ENCODE measurements around the gene DCDC1.

DCDC1 gene

DNA sequence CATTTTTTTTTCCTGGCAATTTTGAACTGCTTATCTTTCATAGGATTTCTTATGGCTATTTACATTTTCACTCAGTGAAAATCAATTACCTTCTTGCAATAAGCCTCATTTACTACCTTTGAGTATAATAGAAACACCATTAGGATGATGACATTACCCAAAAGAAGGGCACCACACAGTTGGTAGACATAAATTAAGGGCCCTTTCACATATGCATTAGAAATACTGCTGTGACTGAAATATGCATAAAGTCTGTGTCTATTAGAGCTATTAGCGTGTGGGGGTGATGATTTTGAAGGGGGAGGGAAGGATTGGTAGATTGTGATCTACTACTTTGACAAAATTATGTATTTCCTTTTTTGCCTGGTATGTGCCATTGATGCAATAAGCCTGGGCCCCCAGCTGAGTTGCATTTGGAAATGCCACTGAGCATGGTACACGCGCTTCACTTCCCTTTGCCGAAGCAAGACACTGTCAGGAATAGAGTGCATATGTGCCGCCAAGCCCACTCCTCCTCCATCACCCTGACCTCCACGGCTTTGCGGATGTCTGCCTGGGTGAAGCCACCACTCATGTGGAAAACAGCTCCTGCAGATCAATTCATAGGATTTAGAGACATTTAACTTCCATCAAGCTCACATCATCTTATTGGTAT lies 339.3 kb downstream of the DCDC1 start:
- Histone ChIP-seq H3K4me1 (ENCODE audit: control insufficient read depth, insufficient read depth, low read length) (no peaks in the 10 kb centered on the region), H3K36me3 (ENCODE audit: control insufficient read depth, insufficient read depth, low read length) (no peaks in the 10 kb centered on the region), H3K9me3 (ENCODE audit: control insufficient read depth, insufficient read depth, low read depth, low read length) (no peaks in the 10 kb centered on the region), H3K27me3 (ENCODE audit: control insufficient read depth, insufficient read depth, low read length) (no peaks in the 10 kb centered on the region), H3K4me3 (ENCODE audit: low read depth, low read length) (no peak overlapping the region), H3K27ac (ENCODE audit: low read depth, low read length) (no peak overlapping the region), H3K9ac (ENCODE audit: low read length) (no peak overlapping the region)

DNA sequence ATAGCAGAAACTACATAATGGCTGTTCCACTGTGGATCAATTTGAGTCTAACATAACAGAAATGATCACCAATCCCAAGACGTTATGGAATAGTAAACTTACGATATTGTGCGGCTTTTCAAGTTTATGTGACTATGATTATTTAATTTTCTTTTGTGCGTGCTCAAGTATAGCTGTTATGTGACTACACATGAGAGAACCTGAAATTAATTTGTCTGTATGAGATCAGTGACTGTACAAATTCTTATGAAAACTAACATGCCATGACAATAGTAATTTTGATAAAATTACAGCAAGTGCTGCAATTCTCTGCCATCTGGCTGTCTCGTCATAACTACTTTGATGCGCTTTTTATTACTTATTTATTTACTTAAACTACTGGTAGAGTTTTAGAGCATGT lies 343.2 kb downstream of the DCDC1 start:
- Histone ChIP-seq H3K9me3 (ENCODE audit: control insufficient read depth, insufficient read depth, low read depth, low read length) (no peaks in the 10 kb centered on the region), H3K27ac (ENCODE audit: low read depth, low read length) (no peak overlapping the region), H3K4me1 (ENCODE audit: control insufficient read depth, insufficient read depth, low read length) (no peaks in the 10 kb centered on the region), H3K9ac (ENCODE audit: low read length) (no peak overlapping the region), H3K4me3 (ENCODE audit: low read depth, low read length) (no peak overlapping the region), H3K27me3 (ENCODE audit: control insufficient read depth, insufficient read depth, low read length) (no peaks in the 10 kb centered on the region), H3K36me3 (ENCODE audit: control insufficient read depth, insufficient read depth, low read length) (no peaks in the 10 kb centered on the region)

DNA sequence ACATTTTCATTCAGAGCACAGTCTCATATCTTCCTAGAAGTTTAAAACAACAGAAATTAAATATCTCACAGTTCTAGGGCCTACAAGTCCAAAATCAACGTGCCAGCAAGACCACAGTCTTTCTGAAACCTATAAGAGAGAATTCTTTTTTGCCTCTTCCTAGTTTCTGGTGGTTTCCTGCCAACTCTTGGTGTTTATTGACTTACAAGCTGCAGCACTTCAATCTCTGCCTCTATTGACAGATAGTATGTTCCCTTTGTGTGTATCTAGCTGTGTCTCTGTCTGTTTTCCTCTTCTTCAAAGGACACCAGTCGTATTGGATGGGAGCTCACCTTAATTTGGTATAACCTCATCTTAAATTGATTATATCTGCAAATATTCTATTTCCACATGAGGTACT lies 347.5 kb downstream of the DCDC1 start:
- no peak overlapping the region for H3K9ac ChIP-seq (ENCODE audit: low read length)
- H3K9me3 ChIP-seq (ENCODE audit: control insufficient read depth, insufficient read depth, low read depth, low read length), result no peaks in the 10 kb centered on the region
- no peaks in the 10 kb centered on the region for H3K27me3 ChIP-seq (ENCODE audit: control insufficient read depth, insufficient read depth, low read length)
- no peak overlapping the region for H3K4me3 ChIP-seq (ENCODE audit: low read depth, low read length)
- no peaks in the 10 kb centered on the region for H3K36me3 ChIP-seq (ENCODE audit: control insufficient read depth, insufficient read depth, low read length)
- H3K27ac ChIP-seq (ENCODE audit: low read depth, low read length), result no peak overlapping the region
- H3K4me1 ChIP-seq (ENCODE audit: control insufficient read depth, insufficient read depth, low read length), result no peaks in the 10 kb centered on the region

DNA sequence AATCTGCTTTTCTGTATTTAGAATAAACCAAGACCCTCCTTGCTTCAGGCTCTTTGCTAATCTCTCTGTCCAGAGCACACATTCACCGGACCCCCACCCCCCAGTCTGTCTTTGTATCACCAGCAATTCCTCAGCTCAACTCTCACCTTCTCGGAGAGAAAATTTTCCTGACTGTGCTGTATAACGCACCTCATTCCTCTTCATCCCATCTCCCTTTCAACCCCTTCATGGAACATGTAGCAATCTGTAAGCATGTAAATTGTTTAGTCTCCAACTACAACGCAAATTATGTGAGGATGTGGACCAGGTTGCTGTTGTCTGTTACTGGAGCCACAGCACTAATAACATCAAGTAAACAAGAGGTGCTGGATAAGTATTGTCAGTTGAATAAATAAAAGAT lies 349.8 kb downstream of the DCDC1 start:
- no peak overlapping the region for H3K4me3 ChIP-seq (ENCODE audit: low read depth, low read length)

DNA sequence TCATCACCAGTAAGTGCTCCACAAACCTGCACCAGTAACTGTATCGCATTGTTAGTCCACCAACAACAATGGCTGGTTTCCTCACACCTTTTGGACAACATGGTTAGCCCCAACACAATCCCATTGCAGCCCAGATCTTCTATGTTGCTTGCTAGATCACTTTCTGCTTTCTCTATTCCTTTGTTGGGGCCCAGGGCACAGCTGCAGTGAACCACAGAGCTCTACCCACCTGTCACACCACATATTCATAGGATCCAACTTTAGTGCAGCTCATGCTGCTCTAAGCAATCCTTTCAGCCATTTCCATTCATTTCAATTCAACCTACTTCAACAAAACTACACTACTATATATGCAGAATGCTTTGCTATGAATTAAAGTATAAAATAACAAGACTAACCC lies 364.3 kb downstream of the DCDC1 start:
- 0 out of 2 replicates have a peak, but pooled peaks cover 2% of the 10 kb centered on the region for H3K27me3 ChIP-seq (ENCODE audit: control insufficient read depth, insufficient read depth, low read length)
- H3K4me3 ChIP-seq (ENCODE audit: low read depth, low read length), result no peak overlapping the region
- no peak overlapping the region for H3K27ac ChIP-seq (ENCODE audit: low read depth, low read length)
- no peaks in the 10 kb centered on the region for H3K4me1 ChIP-seq (ENCODE audit: control insufficient read depth, insufficient read depth, low read length)
- no peaks in the 10 kb centered on the region for H3K9me3 ChIP-seq (ENCODE audit: control insufficient read depth, insufficient read depth, low read depth, low read length)
- H3K36me3 ChIP-seq (ENCODE audit: control insufficient read depth, insufficient read depth, low read length), result no peaks in the 10 kb centered on the region
- H3K9ac ChIP-seq (ENCODE audit: low read length), result no peak overlapping the region

More for the DNA sequence above, 349.8 kb downstream of the DCDC1 start:
- Histone ChIP-seq H3K36me3 (ENCODE audit: control insufficient read depth, insufficient read depth, low read length) (no peaks in the 10 kb centered on the region), H3K27me3 (ENCODE audit: control insufficient read depth, insufficient read depth, low read length) (no peaks in the 10 kb centered on the region), H3K9ac (ENCODE audit: low read length) (no peak overlapping the region), H3K4me1 (ENCODE audit: control insufficient read depth, insufficient read depth, low read length) (no peaks in the 10 kb centered on the region), H3K9me3 (ENCODE audit: control insufficient read depth, insufficient read depth, low read depth, low read length) (no peaks in the 10 kb centered on the region), H3K27ac (ENCODE audit: low read depth, low read length) (no peak overlapping the region)

DNA sequence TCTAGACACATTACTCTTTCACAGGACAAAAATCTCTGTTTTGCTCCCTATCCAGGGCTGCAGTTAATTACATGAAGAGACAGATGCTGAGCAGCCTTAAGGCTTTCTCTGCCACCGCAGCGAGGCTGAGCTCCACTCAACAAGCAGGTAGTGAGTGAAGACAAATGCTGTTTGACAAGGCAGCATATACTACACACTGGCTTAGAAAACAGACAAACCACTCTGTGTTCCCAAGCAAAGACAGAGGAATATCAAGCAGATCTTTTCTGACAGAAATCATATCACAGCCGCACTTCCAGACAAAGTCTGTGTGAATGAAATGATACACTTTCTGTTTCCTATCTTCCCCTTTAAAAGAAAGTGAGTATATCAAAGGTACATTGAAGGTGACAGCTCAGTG lies 368.1 kb downstream of the DCDC1 start:
- H3K36me3 ChIP-seq (ENCODE audit: control insufficient read depth, insufficient read depth, low read length), result no peaks in the 10 kb centered on the region
- no peaks in the 10 kb centered on the region for H3K9me3 ChIP-seq (ENCODE audit: control insufficient read depth, insufficient read depth, low read depth, low read length)

DNA sequence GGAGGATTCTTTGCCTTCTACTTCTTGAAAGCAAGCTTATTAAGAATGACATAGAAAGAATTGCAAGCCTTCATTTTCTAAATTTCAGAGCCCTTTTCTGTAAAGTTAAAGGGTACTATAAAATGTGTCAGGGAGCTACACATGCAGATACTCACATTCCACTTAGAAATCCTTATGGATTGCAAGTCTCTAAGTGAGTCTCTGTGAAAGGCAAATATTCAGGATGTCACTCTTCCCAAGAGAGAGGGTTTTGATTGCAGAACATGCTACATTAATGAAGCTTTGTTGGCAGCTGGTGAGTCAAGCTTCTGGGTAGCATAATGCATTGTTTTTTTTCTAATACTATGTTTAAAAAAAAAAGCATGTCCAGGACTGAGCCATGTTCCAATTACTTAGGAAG lies 369.2 kb downstream of the DCDC1 start:
- Histone ChIP-seq H3K9ac (ENCODE audit: low read length) (no peak overlapping the region), H3K9me3 (ENCODE audit: control insufficient read depth, insufficient read depth, low read depth, low read length) (no peaks in the 10 kb centered on the region), H3K4me3 (ENCODE audit: low read depth, low read length) (no peak overlapping the region), H3K27ac (ENCODE audit: low read depth, low read length) (no peak overlapping the region), H3K27me3 (ENCODE audit: control insufficient read depth, insufficient read depth, low read length) (0 out of 2 replicates have a peak, but pooled peaks cover 2% of the 10 kb centered on the region), H3K36me3 (ENCODE audit: control insufficient read depth, insufficient read depth, low read length) (no peaks in the 10 kb centered on the region), H3K4me1 (ENCODE audit: control insufficient read depth, insufficient read depth, low read length) (no peaks in the 10 kb centered on the region)

More for the DNA sequence above, 368.1 kb downstream of the DCDC1 start:
- Histone ChIP-seq H3K27me3 (ENCODE audit: control insufficient read depth, insufficient read depth, low read length) (0 out of 2 replicates have a peak, but pooled peaks cover 2% of the 10 kb centered on the region), H3K4me3 (ENCODE audit: low read depth, low read length) (no peak overlapping the region), H3K9ac (ENCODE audit: low read length) (no peak overlapping the region), H3K27ac (ENCODE audit: low read depth, low read length) (no peak overlapping the region), H3K4me1 (ENCODE audit: control insufficient read depth, insufficient read depth, low read length) (no peaks in the 10 kb centered on the region)

DNA sequence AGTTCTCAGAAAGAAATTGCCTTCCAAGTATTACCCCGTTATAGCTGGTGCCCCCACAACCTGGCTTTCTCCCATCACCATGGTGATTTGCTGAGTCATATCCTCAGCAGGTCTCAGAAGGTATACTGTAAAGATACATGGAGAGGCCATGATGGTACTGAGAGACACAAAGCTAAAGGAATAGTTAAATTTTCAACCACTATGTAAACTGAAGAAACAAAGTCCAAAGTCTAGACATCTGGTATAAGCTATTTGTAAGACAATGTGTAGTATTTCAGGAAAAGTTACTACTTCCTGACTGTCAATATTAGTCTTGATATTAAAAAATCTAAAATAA lies 377.1 kb downstream of the DCDC1 start:
- no peaks in the 10 kb centered on the region for H3K9me3 ChIP-seq (ENCODE audit: control insufficient read depth, insufficient read depth, low read depth, low read length)
- H3K4me1 ChIP-seq (ENCODE audit: control insufficient read depth, insufficient read depth, low read length), result 0 out of 2 replicates have a peak, but pooled peaks cover 6% of the 10 kb centered on the region
- H3K27ac ChIP-seq (ENCODE audit: low read depth, low read length), result peak overlapping the region; percentile 53; the same call in 1 of the 2 replicates
- H3K9ac ChIP-seq (ENCODE audit: low read length), result no peak overlapping the region
- no peaks in the 10 kb centered on the region for H3K36me3 ChIP-seq (ENCODE audit: control insufficient read depth, insufficient read depth, low read length)
- H3K4me3 ChIP-seq (ENCODE audit: low read depth, low read length), result no peak overlapping the region
- no peaks in the 10 kb centered on the region for H3K27me3 ChIP-seq (ENCODE audit: control insufficient read depth, insufficient read depth, low read length)

DNA sequence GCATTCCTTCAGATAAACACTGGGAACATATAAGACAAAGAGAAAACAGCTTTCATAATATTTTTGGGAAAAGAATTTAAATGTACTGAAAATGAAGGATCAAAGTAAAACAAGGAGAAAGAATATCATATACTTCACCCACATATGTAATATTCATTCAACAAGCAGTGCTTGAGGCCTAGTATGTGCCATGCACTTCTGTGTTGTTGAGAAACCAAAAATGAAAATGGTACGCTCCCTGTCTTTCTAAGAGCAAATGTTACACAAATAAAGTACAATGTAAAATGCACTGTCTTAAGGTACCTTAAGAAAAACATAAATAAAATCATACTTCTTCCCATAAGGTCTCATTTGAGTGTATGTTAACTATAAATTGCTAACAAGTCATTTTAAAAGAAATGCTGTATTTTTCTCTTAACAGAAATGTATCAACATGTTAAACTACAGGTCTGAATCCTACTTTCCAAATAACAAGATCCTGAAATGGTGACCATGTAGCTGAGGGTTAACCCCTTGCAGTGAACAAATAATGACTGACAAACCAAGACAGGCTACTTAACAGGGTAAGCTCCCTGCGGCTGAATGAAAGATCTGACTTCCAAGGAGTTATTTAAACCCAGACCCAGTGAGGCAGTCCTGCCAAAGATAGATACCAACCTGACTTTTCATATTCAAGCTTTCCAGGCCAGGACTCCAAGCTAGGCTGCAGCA lies 377.6 kb downstream of the DCDC1 start:
- 0 out of 2 replicates have a peak, but pooled peaks cover 6% of the 10 kb centered on the region for H3K4me1 ChIP-seq (ENCODE audit: control insufficient read depth, insufficient read depth, low read length)
- no peaks in the 10 kb centered on the region for H3K36me3 ChIP-seq (ENCODE audit: control insufficient read depth, insufficient read depth, low read length)
- no peak overlapping the region for H3K9ac ChIP-seq (ENCODE audit: low read length)
- 0 out of 2 replicates have a peak overlapping the region, but pooled peaks have one; percentile 53 for H3K27ac ChIP-seq (ENCODE audit: low read depth, low read length)
- H3K4me3 ChIP-seq (ENCODE audit: low read depth, low read length), result no peak overlapping the region
- no peaks in the 10 kb centered on the region for H3K9me3 ChIP-seq (ENCODE audit: control insufficient read depth, insufficient read depth, low read depth, low read length)
- no peaks in the 10 kb centered on the region for H3K27me3 ChIP-seq (ENCODE audit: control insufficient read depth, insufficient read depth, low read length)

DNA sequence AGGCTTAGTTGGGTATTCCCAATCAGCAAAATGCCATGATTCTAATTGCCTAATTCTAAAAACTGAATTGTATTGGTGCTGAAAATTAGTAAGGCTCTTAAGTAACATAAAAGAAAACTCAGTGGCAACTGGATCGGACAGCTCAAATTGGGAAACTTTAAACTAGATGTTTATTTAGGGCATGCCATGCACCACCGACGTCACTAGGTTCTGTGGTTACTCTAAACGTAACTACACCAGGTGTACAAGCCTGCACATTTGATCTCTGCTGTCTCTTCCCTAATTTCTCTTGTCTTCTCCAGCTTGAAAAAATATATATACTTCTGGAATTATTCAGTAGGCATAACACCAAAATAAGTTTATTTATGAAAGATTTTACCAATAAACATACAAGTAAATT lies 378.2 kb downstream of the DCDC1 start:
- H3K9ac ChIP-seq (ENCODE audit: low read length), result no peak overlapping the region
- H3K9me3 ChIP-seq (ENCODE audit: control insufficient read depth, insufficient read depth, low read depth, low read length), result no peaks in the 10 kb centered on the region
- 0 out of 2 replicates have a peak, but pooled peaks cover 6% of the 10 kb centered on the region for H3K4me1 ChIP-seq (ENCODE audit: control insufficient read depth, insufficient read depth, low read length)
- no peak overlapping the region for H3K4me3 ChIP-seq (ENCODE audit: low read depth, low read length)
- H3K27ac ChIP-seq (ENCODE audit: low read depth, low read length), result no peak overlapping the region
- H3K27me3 ChIP-seq (ENCODE audit: control insufficient read depth, insufficient read depth, low read length), result no peaks in the 10 kb centered on the region
- H3K36me3 ChIP-seq (ENCODE audit: control insufficient read depth, insufficient read depth, low read length), result no peaks in the 10 kb centered on the region

DNA sequence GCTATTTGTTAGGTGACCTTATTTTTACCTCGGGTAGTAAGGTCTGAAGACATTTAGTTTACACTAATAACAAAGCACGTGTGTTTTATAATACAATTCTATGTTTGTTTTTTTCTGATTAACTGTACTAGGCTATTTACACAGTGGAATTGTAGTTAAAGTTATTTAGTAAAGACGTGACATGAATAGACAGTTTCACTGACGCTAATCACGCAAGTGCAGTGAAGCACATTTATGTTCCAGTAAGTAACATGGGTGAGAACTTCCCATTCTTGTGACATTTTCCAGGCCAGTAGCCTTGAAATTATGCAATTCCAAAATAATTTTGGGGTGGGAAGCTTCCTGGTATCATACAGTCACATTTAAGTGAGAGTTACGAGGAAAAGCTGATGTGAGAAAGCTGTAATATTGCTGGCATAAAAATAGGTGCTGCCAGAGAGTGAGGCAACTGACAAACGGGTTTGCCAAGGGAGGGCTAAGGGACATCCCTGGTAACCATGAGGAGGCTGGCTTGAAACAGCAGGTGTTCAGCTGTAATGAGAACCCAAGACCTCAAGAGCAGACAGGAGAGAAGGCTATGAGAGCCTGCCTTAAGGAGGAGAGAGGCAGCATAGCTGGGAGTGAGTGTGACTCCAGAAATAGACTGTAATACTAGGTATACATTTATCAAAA lies 378.8 kb downstream of the DCDC1 start:
- Histone ChIP-seq H3K9me3 (ENCODE audit: control insufficient read depth, insufficient read depth, low read depth, low read length) (no peaks in the 10 kb centered on the region), H3K27me3 (ENCODE audit: control insufficient read depth, insufficient read depth, low read length) (no peaks in the 10 kb centered on the region), H3K4me3 (ENCODE audit: low read depth, low read length) (no peak overlapping the region), H3K36me3 (ENCODE audit: control insufficient read depth, insufficient read depth, low read length) (no peaks in the 10 kb centered on the region), H3K4me1 (ENCODE audit: control insufficient read depth, insufficient read depth, low read length) (0 out of 2 replicates have a peak, but pooled peaks cover 6% of the 10 kb centered on the region), H3K27ac (ENCODE audit: low read depth, low read length) (no peak overlapping the region), H3K9ac (ENCODE audit: low read length) (no peak overlapping the region)
